ENCODE results near the gene PHIP.

The PHIP gene

GRCh38 chr6:79070206-79070825 lies 7.7 kb downstream of the PHIP start:
- no peak for DNase-seq (ENCODE audit: low read depth, low spot score)

DNA sequence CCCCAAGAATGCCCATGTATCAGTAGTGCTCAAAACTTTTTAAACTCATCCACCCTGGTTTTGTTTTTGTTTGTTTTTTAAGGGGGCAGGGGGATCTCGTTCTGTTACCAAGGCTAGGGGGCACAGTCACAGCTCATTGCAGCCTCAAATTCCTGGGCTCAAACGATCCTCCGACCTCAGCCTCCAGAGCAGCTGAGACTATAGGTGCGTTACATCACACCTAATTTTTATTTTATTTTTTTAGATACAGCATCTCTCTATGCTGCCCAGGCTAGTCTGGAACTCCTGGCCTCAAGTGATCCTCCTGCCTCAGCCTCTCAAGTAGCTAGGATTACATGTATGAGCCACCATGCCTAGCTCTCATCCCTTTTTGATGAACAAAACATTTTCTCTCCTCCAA lies 11.2 kb downstream of the PHIP start:
- DNase-seq (ENCODE audit: low read depth, low spot score): no peak

DNA sequence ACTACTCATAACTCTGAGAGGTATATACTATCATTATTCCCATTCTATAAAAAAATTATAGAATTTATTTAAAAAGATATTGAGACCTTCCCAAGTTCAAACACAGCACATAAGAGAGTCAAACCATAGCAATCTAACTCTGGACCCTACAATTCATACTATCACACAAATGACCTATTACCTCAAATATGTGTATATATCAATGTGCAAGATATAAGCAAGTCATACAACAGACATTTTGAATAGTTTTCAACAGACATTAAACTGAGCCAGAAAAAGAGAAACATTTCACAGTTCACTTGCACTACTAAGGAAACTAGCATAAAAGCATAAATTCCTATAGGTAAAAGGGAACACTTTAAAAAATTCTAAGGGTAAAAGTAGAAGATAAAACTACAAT lies 11.7 kb downstream of the PHIP start:
- no peak for DNase-seq (ENCODE audit: low read depth, low spot score)

GRCh38 chr6:79065232-79065631 lies 12.8 kb downstream of the PHIP start:
- DNase-seq (ENCODE audit: low read depth, low spot score): no peak

DNA sequence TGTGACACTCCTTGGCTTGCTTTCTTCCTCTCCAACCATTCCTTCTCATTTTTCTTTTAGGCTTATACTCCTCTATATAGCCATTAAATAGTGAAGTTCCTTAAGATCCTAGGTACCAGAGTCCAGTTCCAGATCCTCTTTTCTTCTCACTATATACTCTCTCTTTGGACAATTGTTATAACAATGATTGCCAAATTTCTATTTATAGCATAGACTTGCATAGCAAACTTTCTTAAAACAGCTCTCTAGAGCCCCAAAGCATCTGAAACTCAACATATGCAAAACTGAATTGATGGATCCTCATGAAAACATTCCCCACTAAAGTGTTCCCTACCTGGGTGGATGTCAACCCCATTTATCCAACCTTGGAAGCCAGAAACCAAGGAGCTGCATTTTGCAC lies 13.4 kb downstream of the PHIP start:
- no peak for DNase-seq (ENCODE audit: low read depth, low spot score)

GRCh38 chr6:79062708-79063107 lies 15.3 kb downstream of the PHIP start:
- DNase-seq (ENCODE audit: low read depth, low spot score): no peak

DNA sequence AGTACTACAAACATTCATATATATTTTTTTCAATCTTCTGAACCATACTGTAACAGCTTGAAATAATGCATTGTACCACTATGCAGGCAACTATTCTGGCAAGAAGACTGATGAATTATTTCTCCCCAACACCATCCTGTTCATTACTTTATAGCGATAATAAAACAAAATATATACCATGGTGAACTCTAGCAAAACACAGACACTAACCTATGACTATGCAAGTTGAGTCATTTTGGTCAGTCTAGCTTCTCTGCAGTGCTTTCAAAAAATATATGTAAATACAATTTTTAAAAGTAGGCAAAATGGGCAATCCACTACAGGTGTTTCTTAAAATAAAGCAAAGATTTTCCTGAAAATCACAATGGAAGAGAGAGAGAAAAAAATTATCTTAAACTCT lies 20.3 kb downstream of the PHIP start:
- no peak for DNase-seq (ENCODE audit: low read depth, low spot score)

GRCh38 chr6:79056226-79056625 lies 21.8 kb downstream of the PHIP start:
- no peak for DNase-seq (ENCODE audit: low read depth, low spot score)

GRCh38 chr6:79048611-79049010 lies 29.4 kb downstream of the PHIP start:
- no peak for DNase-seq (ENCODE audit: low read depth, low spot score)

- DNase-seq (ENCODE audit: low read depth, low spot score): no peak
These were observed 31.0 kb downstream of the PHIP start for GRCh38 chr6:79047072-79047471.

DNA sequence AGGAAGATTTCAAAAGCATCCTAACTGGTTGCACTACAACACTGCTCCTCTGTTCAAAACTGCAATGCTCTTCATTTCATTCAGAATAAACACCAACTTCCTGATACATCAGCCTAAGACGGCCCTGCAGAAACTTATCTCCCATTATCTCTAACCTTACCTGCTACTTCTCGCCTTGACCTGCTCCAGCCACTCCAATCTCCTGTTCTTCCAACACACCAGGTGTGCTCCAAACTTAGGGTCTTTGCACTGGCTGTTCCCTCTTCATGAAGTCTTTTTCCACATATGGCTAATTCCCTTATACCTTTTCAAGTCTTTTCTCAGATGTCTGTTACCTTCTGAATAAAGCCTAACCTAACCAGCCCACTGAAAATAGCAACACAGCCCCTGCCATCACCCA lies 32.1 kb downstream of the PHIP start:
- no peak for DNase-seq (ENCODE audit: low read depth, low spot score)

GRCh38 chr6:79042799-79043126 lies 35.3 kb downstream of the PHIP start:
- DNase-seq (ENCODE audit: low read depth, low spot score): no peak

- DNase-seq (ENCODE audit: low read depth, low spot score): no peak
These were observed 35.8 kb downstream of the PHIP start for GRCh38 chr6:79042088-79042798.

DNA sequence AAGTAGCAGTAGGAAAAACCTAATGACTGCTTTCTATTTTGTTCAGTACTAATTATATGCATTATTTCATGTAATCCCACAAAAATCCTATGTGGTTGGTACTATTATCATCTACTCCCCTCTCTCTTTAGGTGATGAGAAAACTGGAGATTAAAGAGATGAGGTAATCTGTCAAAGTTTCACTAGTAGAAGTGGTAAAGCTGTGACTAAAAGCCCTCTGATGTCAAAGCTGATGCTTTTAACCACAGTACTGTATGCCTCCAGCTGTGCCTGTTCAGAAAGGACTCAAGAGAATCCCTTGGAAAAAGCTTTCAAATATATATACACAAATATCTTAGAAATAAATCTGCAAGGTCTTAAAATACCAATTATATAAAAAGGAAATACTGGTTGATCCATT lies 38.0 kb downstream of the PHIP start:
- peak; percentile 33 for DNase-seq (ENCODE audit: low read depth, low spot score)

DNA sequence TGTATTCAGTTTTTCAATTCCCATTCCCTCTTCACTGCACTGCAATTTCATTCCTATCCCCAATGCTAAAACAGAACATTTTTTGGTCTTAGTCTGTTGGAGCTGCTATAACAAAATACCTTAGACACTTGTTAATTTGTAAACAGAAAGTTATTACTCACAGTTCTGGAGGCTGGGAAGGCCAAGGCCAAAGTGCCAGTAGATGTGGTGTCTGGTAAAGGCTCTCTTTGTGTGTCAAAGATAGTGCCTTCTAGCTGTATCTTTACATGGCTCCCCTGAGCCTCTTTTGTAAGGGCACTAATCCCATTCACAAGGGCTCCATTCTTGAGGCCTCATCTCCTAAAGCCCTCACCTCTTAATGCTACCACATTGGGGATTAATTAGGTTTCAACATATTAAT lies 40.0 kb downstream of the PHIP start:
- no peak for DNase-seq (ENCODE audit: low read depth, low spot score)

DNA sequence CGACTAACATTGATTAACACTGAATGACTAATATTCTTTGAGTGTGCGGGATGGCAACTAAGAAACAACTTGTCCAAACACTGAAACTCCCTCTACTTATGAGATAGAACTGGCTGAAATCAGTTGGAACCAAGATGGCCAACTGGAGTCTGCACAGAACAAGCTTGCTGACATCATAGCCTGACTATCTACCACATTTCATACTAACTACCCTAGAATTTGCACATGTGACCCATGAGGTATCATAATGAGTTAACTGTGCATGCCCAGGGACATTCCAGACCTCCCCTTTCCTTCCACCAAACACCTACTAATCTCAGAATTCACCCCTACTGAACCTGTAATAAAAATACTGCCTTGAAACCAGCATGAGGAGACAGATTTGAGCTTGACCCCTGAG lies 43.2 kb downstream of the PHIP start:
- no peak for DNase-seq (ENCODE audit: low read depth, low spot score)

DNA sequence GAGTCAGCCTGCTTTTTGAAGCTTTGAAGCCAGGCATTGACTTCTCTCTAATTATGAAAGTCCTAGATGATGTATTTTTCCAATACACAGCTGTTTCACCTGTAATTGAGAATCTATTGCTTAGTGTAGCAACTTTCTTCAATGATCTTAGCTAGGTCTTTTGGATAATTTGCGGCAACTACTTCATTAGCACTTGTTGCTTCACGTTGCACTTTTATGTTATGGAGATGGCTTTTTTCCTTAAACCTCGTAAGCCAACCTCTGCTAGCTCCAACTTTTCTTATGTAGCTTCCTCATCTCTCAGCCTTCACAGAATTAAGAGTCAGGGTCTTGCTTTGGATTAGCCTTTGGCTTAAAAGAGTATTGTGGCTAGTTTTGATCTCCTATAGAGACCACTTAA lies 44.8 kb downstream of the PHIP start:
- no peak for DNase-seq (ENCODE audit: low read depth, low spot score)

DNA sequence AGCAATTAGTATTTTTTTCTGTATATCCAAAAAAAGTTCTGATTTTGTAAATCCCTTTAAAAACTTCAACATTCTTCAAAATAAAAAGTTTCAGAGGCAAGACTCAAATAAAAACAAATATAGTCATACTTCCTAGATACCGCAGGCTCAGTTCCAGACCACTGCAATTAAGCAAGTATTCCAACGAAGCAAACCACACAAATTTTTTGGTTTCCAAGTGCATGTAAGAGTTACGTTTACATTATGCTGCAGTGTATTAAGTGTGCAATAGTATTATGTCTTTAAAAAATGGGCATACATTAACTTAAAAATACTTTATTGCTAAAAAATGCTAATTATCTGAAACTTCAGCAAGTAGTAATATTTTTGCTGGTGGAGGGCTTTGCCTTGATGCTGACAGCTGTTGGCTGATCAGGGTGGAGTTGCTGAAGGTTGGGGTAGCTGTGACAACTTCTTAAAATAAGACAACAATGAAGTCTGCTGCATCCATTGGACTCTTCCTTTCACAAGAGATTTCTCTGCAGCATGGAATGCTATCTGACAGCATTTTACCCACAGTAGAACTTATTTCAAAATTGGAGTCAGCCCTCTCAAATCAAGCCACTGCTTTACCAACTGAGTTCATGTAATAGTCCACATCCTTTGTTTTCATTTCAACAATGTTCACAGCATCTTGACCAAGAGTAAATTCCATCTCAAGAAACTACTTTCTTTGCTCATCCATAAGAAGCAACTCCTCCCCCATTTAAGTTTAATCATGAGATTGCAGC lies 46.0 kb downstream of the PHIP start:
- no peak for DNase-seq (ENCODE audit: low read depth, low spot score)

- DNase-seq (ENCODE audit: low read depth, low spot score): no peak
These were observed 47.5 kb downstream of the PHIP start for GRCh38 chr6:79030511-79030910.

- no peak for DNase-seq (ENCODE audit: low read depth, low spot score)
These were observed 48.0 kb downstream of the PHIP start for GRCh38 chr6:79030023-79030422.

DNA sequence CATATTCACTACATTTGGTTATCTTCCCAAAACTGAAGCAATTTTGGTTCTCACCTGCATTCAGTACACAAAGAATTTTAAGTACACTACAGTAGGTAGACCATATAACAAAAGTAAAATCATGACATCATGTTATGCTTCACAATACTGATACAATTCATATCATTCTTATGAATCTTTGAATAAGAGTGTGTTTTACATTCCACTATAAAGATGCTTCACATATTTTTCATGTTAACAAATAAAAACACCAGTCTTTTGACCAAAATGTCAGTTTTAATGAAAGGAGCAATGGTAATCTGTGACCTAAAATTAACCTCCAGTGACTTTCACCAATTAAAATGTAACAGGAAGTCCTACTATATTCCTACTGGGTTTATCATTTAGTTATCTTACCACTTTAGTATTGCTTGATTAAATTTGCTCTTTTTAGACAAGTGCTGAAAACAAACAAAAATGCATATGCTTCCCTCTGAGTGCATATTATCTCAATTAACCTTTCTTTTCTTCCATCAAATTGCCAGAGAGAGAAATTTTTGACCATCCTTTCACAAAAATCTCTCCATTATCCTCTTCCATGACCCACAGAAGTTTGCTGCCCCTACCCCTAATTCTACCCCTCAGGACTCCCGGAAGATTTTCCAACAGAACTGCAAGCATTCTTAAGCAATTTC lies 49.3 kb downstream of the PHIP start:
- DNase-seq (ENCODE audit: low read depth, low spot score): no peak

GRCh38 chr6:79011940-79012339 lies 66.1 kb downstream of the PHIP start:
- DNase-seq (ENCODE audit: low read depth, low spot score): no peak

DNA sequence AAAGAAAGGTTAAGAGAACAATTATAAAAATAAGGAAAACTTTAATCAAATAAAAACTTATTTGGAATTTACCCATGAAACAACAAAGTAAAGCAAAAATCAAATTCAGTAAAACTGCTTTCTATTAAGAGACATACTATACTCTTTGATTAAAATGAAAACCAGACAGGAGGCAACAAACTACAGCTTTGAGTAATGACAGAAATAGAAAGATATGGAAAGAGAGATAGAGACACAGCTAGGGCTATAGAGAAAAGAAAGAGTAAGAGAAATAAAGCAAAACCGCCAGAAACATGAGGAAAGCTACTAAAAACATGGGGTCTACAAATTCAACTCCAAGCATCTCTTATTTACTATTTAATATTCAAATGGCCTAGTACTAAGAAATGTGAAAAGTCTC lies 67.6 kb downstream of the PHIP start:
- no peak for DNase-seq (ENCODE audit: low read depth, low spot score)

Measured in brain pericyte (primary cell).